Measurements from ENCODE around the gene PNMT. TPM values are rescaled to one million over a fixed set of nuclear protein-coding genes. Genes with fewer than 3 reads are reported as not detected.

Gene PNMT
- total and polyA plus RNA-seq, 2 donors (not counting 3 experiments of a cell fraction or from before 2014, with no cell fraction given): 0.11 TPM; not detected in 1

- POLR2A ChIA-PET: interaction anchor here (0.6 kb wide), 1 partner anchor 63 kb away, joined by 5 read pairs; no protein-coding TSS in a partner anchor
- dilution Hi-C loops (cut with MboI; ENCODE audit: extremely low pct_ligation_motif_present, low sequenced_read_pairs): no loop called here
- Histone ChIP-seq H3K79me2 (ENCODE audit: control insufficient read depth, insufficient read depth, low read length) (no peaks in the 10 kb centered on the region), H3K27me3 (ENCODE audit: control insufficient read depth in 2 of 2, insufficient read depth in 2 of 2, low read length in 2 of 2) (peaks cover 6 to 10% of the 10 kb centered on the region in 2 experiments), H3K4me2 (ENCODE audit: insufficient read depth, low read length) (no peak overlapping the region), H3K27ac (ENCODE audit: insufficient read depth, low read depth, low read length) (no peak overlapping the region), H3K9me3 (replicated peaks; ENCODE audit: control insufficient read depth, insufficient read depth, low read length) (no peaks in the 10 kb centered on the region), H3K9ac (replicated peaks; ENCODE audit: extremely low read depth, insufficient read depth, low read length) (no peak overlapping the region), H3K4me1 (ENCODE audit: control insufficient read depth, extremely low read depth, insufficient read depth, low read length) (no peaks in the 10 kb centered on the region), H3K4me3 (replicated peaks in 1 of 3; ENCODE audit: insufficient read depth in 1 of 3, low read depth in 1 of 3, low read length in 3 of 3) (no peak overlapping the region), H3K36me3 (ENCODE audit: control insufficient read depth in 2 of 2, extremely low read depth in 1 of 2, insufficient read depth in 2 of 2, low read length in 2 of 2) (no peaks in the 10 kb centered on the region), H3K9me1 (replicated peaks; ENCODE audit: control insufficient read depth, extremely low read depth, insufficient read depth, low read length) (no peaks in the 10 kb centered on the region), H4K20me1 (replicated peaks; ENCODE audit: control insufficient read depth, extremely low read depth, insufficient read depth, low read length) (no peaks in the 10 kb centered on the region), H2AFZ (ENCODE audit: low read depth, low read length) (no peak overlapping the region)
- CTCF ChIA-PET: interaction anchor here (0.6 to 13.1 kb wide), 8 partner anchors 9 to 119 kb away, joined by 3 to 291 read pairs (median 6); no protein-coding TSS in a partner anchor
- no peak for DNase-seq (ENCODE audit: low read depth, low spot score)
- no peak for FAIRE-seq
- no TSS peak for BruUV-seq (replicated peaks)
- intact Hi-C loops (cut with micrococcal nuclease): no loop called here
- TF ChIP-seq JUN (IDR thresholded peaks at IDR 0.05; ENCODE audit: borderline replicate concordance, insufficient read depth, insufficient read length, low read depth): no peak
Measured at GRCh38 chr17:39666601-39667261, 1.5 kb upstream of the PNMT start.

DNA sequence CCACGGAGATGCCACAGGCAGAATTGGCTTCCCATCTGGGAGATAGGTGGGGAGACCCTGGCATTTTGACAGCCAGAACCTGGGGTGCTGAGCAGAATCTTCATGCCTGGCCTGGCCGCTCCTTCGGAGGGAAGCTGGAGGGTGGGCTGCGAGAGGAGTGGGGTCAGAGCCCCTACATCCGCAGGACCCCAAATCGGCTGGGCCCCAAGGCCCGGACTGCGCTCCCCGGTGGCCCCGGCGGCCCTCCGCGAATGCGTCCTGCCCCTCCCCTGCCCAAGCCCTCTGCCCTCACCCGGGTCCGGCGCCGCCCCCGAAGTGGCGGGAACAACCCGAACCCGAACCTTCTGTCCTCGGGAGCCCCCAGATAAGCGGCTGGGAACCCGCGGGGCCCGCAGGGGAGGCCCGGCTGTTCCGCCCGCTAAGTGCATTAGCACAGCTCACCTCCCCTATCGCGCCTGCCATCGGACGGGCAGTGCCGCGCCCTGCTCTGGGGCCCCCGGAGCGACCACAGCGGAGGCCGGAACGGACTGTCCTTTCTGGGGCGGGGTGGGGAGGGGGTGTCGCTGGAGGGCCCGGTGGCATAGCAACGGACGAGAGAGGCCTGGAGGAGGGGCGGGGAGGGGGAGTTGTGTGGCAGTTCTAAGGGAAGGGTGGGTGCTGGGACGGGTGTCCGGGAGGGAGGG, 850 bp upstream of the PNMT start:
- H3K4me1 ChIP-seq (ENCODE audit: control insufficient read depth, extremely low read depth, insufficient read depth, low read length): no peaks in the 10 kb centered on the region
- ChIA-PET POLR2A (interaction anchor here (0.6 to 0.7 kb wide), 2 partner anchors 48 to 62 kb away, joined by 5 to 9 read pairs; no protein-coding TSS in a partner anchor), CTCF (interaction anchor here (0.9 to 13.1 kb wide), 7 partner anchors 14 to 48 kb away, joined by 3 to 291 read pairs (median 8); no protein-coding TSS in a partner anchor)
- H3K27me3 ChIP-seq (ENCODE audit: control insufficient read depth in 2 of 2, insufficient read depth in 2 of 2, low read length in 2 of 2): peaks cover 6 to 10% of the 10 kb centered on the region in 2 experiments
- intact Hi-C loops (cut with micrococcal nuclease) (no loop called here), dilution Hi-C loops (cut with MboI; ENCODE audit: extremely low pct_ligation_motif_present, low sequenced_read_pairs) (no loop called here)
- no peaks in the 10 kb centered on the region for H3K9me3 ChIP-seq (replicated peaks; ENCODE audit: control insufficient read depth, insufficient read depth, low read length)
- no TSS peak for BruUV-seq (replicated peaks)
- TF ChIP-seq POLR2A (IDR thresholded peaks at IDR 0.05; ENCODE audit: low read depth, low read length) (no peak), FOS (IDR thresholded peaks at IDR 0.05; ENCODE audit: borderline replicate concordance, insufficient read depth, low read length) (no peak), MYC (IDR thresholded peaks at IDR 0.05; ENCODE audit: low read depth, low read length) (no peak), EZH2 (IDR thresholded peaks at IDR 0.05; ENCODE audit: borderline replicate concordance, low read depth, low read length, severe bottlenecking) (peak; percentile 79), POLR2AphosphoS5 (IDR thresholded peaks at IDR 0.05; ENCODE audit: insufficient read depth, low read depth, low read length) (no peak)
- H3K9ac ChIP-seq (replicated peaks; ENCODE audit: extremely low read depth, insufficient read depth, low read length): no peak overlapping the region
- no peaks in the 10 kb centered on the region for H3K79me2 ChIP-seq (ENCODE audit: control insufficient read depth, insufficient read depth, low read length)
- H4K20me1 ChIP-seq (replicated peaks; ENCODE audit: control insufficient read depth, extremely low read depth, insufficient read depth, low read length): no peaks in the 10 kb centered on the region
- no peaks in the 10 kb centered on the region for H3K9me1 ChIP-seq (replicated peaks; ENCODE audit: control insufficient read depth, extremely low read depth, insufficient read depth, low read length)
- no peaks in the 10 kb centered on the region for H3K36me3 ChIP-seq (ENCODE audit: control insufficient read depth in 2 of 2, extremely low read depth in 1 of 2, insufficient read depth in 2 of 2, low read length in 2 of 2)
- H3K4me2 ChIP-seq (ENCODE audit: insufficient read depth, low read length): no peak overlapping the region
- no peak overlapping the region for H3K4me3 ChIP-seq (replicated peaks in 1 of 3; ENCODE audit: insufficient read depth in 1 of 3, low read depth in 1 of 3, low read length in 3 of 3)
- no peak overlapping the region for H3K27ac ChIP-seq (ENCODE audit: insufficient read depth, low read depth, low read length)
- DNase-seq (ENCODE audit: low read depth, low spot score) (no peak), FAIRE-seq (no peak)
- no peak overlapping the region for H2AFZ ChIP-seq (ENCODE audit: low read depth, low read length)

Data from endothelial cell of umbilical vein (primary cell).